HG03442 (cell line): ENCODE measurements around the gene ZC3H15.

Source experiments
- ATAC-seq: cut with Tn5 transposase; IDR thresholded peaks from one replicate; pipeline ENCODE4 v1.9.1; 2021; ENCODE audit warnings: mild to moderate bottlenecking, moderate library complexity; ENCODE audit not compliant: unreplicated experiment

The ZC3H15 gene

DNA sequence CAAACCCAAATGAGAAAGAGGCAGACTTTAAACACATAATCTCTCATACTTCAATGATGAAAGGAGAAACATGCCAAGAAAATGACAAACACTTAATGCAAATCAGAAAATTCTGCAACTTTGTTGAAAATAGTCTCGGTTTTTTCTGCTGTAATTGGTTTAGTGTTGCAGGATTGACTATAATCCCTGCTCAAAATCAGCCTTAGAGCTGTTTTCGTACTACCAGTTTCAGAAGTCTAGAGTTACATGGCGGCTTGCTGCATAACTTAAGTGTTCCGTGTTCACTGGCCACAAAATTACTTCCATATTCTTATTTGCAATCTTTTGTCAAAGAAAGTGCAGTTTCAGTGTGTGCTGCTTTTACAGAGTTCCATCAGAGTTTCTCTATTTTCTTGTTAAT is 54.9 kb downstream of the ZC3H15 start:
- no peak for ATAC-seq

DNA sequence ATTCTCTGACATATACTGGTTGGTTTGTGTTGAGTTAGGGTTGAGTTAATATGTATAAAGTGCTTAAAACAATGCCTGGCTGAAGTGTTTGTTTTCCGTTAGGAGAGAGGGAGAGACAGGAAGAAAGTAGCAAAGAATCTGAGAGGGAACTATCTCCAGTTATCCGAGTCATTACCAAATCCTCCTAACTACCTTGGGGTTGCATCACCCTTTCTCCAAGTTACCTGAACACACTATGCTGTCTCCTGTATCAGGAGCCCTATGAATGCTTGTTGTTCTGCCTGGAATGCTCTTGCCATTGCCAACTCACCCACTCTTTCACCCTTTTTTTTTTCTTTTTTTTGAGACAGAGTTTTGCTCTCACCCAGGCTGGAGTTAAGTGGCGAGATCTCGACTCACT is 55.9 kb downstream of the ZC3H15 start:
- ATAC-seq = no peak

DNA sequence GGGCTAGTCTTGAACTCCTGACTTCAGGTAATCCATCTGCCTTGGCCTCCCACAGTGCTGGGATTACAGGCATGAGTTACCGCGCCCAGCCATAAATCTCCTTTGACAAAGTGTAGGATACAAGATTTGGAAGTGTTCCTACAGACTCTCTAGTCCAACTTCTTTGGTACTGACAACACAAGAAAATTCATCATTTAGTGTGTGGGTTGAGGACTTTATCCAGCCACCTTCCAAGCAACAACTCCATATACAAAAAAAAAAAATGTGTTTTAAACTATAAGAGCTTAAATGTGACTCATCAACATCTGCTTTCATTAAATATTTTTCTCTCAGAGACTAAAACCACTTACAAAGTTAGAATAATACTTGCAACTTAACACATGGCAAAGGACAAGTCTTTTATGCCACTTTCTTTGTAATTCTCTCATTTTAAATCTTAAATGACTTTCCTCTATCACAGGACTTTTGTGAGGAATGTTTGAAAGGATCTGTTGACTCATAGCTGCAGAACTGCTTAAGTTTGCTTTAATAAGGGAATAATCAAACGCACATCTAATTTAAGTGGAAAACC is 57.6 kb downstream of the ZC3H15 start:
- no peak for ATAC-seq

DNA sequence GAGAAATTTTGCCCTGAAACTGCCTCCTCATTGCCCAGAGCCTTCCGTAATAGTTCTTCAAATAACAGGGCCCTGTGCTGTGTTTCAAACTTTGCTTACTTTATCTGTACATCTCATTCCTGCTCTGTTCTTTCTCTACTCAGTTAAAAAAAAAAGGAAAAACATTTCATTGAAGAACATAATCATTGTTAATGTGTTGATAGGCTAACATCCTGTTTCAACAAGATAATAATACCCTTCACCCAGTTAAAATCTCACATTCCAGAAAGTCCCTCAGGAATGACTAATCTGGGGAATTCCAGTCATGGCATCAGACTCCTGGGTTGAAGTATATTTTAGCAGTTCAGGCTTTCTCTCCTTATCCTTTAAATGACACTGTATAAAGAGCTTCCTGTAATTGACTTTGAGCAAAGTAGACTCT is 58.2 kb downstream of the ZC3H15 start:
- ATAC-seq = no peak

DNA sequence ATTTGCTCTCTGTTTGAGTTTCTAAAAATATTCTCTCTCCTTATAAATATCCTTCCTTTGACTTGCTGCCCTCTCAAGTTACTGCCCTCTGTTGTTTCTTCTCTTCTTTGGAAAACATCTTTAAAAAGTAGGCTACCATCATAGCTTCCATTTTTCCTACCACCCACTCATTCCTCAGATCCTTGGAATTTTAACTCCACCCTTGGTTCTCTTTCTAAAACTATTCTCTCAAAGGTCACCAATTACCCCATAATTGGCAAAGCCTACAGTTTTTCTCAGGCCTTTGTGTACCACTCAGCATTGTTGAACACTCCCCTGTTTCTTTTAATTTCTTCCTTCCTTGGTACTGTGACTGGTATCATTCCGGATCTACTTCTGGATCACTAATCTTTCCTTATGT is 60.8 kb downstream of the ZC3H15 start:
- no peak for ATAC-seq

DNA sequence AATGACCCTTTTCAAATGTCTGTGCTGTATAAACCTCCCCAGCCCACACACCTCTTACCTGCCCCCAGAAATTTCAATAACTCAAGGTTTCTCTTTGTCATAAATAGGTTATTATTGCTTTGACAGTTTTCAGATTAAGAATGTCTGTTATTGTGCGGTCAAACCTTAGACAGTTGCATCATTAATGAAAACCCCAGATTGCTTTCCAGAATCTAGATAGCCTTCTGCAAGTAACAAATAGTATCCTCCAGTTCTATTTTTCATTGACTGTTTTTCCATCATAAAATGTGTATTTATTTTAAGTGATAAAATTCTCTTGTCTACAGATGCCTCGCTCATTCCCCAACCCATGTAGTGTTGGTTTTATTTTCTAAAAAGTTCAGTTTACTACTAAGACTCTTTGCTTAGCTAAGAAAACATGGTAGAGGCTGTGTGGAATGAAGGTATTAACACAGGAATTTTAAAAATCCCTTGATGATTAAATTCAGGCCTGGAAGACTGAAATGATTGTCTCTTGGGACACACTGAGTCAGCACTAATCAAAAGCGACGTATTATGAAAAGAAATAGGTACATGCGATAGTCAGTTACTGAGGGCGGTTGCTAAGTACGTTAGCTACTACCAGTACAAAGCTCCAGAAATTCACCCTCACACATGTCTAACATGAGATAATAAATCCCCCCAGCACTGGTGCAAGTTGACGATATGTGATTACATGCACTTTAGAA is 65.4 kb downstream of the ZC3H15 start:
- no peak for ATAC-seq

DNA sequence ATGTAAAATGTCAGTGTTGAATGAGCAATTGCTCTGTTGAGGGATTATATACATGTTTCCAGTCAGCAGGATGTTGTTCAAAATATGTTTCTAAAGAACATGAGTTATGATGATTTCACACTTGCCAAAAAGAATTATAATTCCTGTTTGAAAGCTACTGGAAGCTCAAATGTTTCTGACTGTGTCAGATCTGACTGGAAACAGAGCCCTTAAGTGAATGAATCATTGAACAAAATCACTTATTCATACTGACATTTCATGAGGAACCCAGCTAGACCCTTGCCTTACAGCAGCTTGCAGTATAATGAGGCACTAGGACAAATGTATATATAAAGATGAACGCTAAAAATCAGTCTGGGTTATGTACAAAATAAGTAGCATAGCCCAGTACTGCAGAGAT is 68.4 kb downstream of the ZC3H15 start:
- no peak for ATAC-seq

DNA sequence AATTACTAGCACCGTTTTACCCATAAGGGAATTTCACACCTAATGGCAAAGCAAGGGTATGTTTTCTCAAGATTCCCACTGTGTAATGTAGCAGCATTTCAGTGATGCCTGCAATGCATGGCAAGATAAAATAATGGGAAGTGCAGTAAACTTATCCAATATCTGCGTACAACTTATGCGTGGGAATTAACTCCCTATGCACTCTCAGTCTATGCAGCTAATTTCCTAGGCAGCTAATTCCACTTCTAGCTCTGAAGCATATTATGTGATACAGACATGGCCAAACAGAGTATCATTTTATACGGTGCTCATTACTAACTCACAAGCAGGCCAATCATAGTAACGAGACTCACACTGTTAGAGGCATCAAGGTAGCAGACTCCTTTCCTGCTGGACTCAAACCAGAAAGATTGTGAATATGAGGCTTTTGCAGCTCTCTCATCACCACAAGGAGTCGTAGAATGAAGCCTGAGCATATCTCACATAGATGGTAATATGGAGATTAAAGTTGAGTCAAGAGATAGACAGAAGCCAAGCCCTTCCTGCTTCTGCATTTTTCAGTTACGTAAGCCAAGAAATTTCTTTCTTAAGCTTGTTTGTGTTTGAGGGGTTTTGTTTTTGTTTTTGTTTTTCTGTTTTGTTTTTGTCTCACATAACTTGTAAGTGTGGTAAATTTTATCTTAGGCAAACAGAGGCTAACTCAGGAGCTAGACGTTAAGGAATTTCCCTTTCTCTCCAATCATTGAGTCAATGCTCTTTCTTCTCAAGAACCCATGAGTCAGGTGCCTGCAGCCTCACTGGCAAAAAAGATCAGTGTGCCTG is 69.0 kb downstream of the ZC3H15 start:
- no peak for ATAC-seq

DNA sequence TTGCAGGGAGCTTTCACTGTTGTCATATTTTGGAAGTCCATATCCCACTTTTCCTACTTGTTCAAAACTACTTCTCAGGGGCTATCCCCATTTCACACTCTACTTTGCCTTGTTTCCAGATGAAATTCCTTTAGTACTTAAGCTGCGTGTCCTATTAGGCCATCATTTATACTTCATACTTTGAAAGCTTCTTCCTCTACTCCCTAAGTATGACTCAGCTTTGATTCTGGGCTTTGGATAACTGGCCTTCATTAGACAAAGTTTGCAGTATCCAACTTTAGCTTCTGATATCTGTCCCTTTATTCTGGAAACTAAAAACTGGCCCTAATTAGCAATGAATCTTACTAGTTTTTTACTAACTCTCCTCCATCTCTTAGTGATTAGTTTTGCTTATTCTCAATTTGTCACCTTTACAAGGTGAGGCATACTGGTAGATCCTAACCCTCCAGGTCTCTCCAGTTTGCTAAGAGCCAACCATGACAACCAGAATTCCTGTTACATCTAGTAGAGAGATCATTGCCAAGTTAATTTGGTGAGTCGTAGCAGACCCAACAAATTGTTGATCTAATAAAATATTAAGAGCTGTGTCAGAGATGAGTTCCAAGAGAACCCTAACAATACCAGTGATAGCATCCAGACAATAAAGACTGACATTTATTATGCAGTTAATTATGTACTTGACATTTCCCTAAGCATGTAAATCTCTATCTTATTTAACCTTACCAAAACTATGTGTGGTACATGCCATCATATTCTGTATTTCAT is 72.6 kb downstream of the ZC3H15 start:
- ATAC-seq = no peak
